Gastrocnemius medialis (tissue), 4 donors: ENCODE results near the gene CEP83.

ENCODE experiments used
- POLR2A ChIP-seq, 2 donors: fragments of 450-650 bp; IDR thresholded peaks; one replicate each; pipeline ENCODE4 v1.6.1; 2017; ENCODE audit warnings: antibody characterized with exemption in 2 of 2, mild to moderate bottlenecking in 2 of 2, moderate library complexity in 2 of 2
- TF ChIP-seq, protein P1 (sequence below), 5 experiments: fragments of 450-650 bp in 3 of 5; fragments of 200-600 bp in 2 of 5; sonication (generic) in 2 of 5; IDR thresholded peaks in 4 of 5; conservative IDR thresholded peaks in 1 of 5; 1 replicate in 4 of 5; 2 replicates in 1 of 5; pipeline ENCODE4 v1.5.1; 2016 to 2019; ENCODE audit warnings: antibody characterized with exemption in 5 of 5, mild to moderate bottlenecking in 3 of 5, moderate library complexity in 3 of 5

DNA sequence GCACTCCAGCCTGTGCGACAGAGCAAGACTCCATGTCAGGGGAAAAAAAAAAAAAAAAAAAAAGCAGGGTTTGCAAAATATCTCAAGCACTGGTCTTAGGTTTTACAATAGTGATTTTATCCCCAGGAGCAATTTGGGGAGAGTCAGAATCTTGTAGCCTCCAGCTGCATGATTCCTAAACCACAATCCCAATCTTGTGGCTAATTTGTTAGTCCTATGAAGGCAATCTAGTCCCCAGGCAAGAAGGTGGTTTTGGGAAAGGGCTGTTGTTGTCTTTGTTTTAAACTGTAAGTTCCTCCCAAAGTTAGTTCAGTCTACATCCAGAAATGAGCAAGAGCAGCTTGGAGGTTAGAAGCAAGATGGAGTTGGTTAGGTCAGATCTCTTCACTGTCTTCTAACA lies 175.6 kb downstream of the CEP83 start:
- TF ChIP-seq, protein P1, sequence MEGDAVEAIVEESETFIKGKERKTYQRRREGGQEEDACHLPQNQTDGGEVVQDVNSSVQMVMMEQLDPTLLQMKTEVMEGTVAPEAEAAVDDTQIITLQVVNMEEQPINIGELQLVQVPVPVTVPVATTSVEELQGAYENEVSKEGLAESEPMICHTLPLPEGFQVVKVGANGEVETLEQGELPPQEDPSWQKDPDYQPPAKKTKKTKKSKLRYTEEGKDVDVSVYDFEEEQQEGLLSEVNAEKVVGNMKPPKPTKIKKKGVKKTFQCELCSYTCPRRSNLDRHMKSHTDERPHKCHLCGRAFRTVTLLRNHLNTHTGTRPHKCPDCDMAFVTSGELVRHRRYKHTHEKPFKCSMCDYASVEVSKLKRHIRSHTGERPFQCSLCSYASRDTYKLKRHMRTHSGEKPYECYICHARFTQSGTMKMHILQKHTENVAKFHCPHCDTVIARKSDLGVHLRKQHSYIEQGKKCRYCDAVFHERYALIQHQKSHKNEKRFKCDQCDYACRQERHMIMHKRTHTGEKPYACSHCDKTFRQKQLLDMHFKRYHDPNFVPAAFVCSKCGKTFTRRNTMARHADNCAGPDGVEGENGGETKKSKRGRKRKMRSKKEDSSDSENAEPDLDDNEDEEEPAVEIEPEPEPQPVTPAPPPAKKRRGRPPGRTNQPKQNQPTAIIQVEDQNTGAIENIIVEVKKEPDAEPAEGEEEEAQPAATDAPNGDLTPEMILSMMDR (IDR thresholded peaks at IDR 0.05 in 4 of 5, conservative IDR thresholded peaks at IDR 0.05 in 1 of 5), result no peak
- no peak for TF ChIP-seq POLR2A (IDR thresholded peaks at IDR 0.05)
